HuH-7 (cell line): Measurements from ENCODE around the gene PROM2.
A peak's percentile ranks its signal among the peaks of the same experiment; 100 is the strongest.

Experiments
- DNase-seq: peaks from one replicate; pipeline ENCODE4 v3.0.0; 2011; ENCODE audit warnings: low spot score

PROM2 gene

DNA sequence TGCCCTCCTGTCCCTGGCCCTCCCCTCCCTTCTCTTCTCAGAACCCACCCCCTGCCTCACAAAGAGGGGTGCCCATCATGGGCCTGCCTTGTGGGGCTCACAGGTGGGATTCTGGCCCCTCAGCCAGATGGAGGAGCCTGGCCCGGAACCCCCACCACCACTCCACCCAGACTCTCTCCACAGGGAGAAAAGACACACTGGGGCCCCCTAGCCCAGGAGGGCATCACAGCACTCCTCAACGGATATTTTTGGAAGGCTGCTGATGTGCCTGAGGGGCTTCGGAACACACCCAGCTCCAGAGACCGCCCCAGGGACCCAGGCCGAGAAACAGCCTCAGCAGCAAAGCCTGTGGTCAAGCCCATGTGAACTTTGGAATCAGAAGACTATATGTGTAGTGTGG is 32.8 kb downstream of the PROM2 start:
- no peak for DNase-seq

DNA sequence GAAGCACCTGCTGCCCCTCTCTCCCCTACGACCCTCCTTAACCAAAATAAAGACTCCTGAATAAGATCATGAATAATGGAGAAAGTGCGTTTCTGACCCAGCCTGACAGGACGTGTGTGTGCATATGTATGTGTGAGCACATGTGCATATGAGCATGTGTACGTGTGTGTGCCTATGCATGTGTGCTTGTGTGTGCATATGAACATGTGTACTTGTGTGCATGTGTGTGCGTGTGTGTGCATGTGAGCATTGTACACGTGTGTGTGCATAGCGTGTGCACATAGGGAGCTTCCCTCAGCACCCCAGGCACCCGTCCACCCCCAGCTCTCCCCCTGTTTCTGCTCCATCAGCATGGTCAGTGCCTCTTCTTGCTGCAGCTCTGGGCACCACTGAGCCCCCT is 33.6 kb downstream of the PROM2 start:
- no peak for DNase-seq

DNA sequence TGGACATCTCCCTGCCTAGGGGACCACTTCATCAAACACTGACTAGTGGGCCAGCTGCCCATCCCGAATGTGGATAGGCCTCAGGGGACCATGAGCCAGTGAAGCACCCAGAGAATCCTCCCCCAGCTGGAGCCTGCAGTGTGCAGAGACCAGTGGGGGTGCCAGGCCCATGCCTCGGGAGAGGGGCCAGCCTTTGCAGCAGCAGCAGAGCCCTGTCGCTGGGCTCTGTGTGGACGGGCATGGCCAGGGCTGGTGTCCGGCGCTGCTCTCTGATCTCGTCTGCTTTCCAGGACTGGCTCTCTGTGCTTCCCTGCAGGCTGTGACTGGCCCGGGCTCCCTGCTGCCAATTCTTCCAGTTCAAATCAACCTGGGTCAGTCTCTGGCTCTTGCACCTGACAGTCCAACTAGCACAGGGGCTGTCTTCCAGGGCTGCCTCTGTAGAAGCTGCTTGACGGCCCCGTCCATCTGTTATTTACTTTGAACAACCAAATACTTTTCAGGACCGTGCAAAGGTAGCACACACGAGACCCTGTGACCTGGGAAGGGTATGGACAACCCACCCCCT is 34.3 kb downstream of the PROM2 start:
- no peak for DNase-seq

GRCh38 chr2:95309599-95309998 is 35.4 kb downstream of the PROM2 start:
- no peak for DNase-seq

DNA sequence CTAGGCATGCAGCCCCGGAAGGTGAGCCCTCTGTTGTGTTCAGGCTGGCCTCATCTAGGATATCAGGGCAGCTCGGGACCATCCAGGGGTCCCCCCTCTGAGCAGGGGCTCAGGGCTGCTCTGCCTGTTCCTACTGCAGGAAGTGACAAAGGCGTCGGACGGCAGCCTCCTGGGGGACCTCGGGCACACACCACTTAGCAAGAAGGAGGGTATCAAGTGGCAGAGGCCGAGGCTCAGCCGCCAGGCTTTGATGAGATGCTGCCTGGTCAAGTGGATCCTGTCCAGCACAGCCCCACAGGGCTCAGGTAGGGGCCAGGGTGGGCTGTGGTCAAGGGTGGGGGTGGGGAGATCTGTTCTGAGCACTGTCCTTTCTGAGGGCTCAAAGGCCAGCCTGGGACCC is 36.0 kb downstream of the PROM2 start:
- no peak for DNase-seq

GRCh38 chr2:95310651-95311050 is 36.4 kb downstream of the PROM2 start:
- no peak for DNase-seq

DNA sequence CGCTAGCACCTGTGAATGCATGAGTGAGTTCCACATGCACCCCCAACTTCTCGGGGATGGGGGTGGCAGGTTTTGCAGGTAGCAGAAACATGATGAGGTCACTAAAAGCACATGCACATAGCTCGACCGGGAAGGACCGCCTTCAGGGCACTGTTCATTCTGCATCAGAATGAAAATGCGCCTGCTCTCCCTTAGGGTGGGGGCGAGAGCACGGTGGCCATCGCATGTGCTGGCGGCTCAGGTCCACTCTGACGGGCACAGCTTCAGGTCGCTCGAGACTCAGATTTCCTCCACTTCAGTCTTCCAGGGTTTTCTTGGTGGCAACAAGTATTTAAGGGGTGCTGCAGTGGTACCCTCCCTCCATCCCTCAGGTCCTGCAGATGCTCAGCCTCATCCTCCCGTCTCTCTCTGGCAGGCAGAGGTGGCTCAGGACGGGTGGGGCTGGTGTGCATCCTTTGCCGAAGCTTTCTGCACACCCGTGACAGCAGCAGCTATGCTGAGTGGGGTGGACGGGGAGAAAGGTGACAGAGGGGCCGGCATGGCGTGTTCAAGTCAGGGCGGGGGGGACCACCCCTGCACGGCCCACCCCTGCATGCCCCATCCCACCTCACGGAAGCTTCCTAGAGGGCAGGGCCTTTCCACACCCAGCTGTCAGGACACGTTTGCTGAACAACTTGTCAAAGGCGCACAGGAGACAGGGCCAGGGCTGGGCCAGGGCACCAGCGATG is 37.7 kb downstream of the PROM2 start:
- DNase-seq: no peak

- no peak for DNase-seq
Observed at GRCh38 chr2:95312543-95313201, 38.4 kb downstream of the PROM2 start.

DNA sequence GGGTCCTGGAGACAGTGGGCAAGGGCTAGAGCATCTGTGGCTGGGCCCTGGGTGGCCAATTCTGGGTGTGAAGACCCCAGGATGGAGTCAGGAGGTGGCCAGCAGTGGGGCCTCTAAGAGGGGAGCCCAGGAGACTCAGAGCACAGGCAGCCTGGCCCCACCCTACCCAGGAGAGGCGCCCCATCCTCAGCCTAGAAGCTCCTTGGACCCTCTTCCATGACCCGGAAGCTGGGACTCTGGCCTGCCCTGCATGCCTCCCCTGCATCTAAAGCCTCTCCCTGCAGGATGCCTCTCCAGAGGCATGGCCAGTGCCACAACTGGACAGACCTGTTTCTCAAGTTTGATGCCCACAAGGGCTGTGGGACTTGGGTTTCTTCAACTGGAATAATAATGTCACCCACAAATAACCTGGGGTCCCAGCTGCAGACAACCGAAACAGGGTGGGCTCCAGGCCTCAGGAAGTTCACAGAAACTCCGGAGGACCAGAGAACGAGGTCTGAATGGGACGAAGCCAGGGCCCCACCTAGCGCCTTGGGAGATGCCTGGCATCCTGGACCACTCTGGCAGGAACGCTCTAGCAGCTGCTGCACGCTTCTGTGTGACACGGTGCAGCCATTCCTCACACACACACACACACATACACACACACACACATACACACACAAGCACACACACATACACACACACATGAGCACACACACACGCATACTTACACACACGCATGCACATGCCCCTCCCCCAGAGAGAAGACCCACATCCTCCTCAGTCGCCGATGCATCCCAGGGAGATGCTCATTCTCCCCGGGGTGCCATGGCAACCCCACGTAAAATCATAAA is 39.3 kb downstream of the PROM2 start:
- DNase-seq: no peak

DNA sequence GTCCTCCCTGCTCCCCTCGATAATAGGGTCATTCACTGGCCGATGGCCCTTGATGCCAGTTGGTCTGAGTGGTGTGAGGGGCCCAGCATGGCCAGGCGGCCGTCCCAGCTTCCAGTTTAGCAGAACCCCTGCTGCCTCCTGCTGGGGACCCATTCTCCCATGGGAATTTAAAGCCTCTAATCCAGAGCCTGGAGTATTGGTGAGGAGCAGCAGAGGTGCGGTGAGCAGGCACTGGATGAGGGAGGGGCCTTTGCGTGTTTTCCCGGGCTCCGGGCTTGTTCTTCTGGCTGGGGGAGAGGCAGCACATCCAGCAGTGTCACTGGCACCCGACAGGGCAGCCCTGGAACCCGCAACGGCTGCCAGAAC is 40.3 kb downstream of the PROM2 start:
- no peak for DNase-seq

DNA sequence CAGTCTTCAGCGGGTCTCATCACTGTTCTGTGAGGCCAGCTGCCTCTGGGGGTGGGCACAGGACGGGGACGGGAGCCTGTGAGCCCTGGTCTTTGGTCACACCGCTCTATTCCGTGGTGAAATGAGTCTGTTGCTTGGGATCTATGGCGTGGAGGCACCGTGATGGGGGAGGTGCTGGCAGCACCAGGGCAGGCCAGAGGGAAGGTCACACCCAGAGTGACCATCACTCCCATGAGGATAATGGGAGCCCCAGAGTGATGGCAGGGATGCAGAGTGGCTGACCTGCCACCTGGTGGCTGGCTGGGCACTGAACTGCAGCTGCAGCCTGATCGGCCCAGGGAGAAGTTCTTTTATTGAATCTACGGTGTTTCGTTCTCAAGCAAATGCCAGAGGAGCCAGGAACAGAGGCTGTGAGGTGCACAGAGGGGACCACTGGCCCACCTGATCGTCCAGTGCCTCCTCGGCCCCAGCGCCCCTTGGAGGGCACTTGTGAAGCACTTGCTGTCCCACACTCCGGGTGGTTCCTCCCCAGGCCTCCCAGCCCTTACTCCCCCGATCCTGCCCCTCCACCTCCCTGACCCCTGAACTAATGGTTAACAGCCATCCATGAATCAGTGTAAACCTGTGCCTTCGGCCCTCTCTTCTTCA is 40.8 kb downstream of the PROM2 start:
- peak; percentile 86 for DNase-seq

DNA sequence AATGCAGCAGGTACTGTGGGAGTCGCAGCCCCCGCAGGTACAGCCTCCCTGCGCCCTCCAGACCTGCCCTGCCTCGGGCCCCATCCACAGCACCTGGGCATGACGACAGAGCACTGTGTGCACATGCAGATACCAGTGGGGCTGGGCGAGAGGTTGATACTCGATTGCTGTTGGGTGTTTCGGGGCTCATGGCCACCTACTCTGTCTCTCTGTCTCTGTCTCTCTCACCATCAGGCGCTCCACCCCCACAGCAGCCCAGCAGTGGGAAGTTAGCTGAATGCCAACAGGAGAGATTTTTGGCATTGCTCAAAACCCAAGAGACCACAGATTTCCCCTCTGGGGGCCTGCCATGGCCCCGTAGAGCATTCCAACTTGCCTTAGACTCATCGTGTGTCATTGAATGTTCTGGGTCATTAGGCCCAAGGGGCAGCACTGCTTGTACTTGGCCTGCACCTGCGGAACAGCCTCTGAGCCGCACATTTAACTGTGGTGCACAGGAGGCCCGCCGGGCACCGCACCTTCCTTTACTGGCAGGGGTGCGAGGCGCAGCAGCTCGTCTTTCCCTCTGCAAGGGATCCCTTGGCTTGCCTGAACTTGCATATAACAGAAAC is 41.7 kb downstream of the PROM2 start:
- no peak for DNase-seq

DNA sequence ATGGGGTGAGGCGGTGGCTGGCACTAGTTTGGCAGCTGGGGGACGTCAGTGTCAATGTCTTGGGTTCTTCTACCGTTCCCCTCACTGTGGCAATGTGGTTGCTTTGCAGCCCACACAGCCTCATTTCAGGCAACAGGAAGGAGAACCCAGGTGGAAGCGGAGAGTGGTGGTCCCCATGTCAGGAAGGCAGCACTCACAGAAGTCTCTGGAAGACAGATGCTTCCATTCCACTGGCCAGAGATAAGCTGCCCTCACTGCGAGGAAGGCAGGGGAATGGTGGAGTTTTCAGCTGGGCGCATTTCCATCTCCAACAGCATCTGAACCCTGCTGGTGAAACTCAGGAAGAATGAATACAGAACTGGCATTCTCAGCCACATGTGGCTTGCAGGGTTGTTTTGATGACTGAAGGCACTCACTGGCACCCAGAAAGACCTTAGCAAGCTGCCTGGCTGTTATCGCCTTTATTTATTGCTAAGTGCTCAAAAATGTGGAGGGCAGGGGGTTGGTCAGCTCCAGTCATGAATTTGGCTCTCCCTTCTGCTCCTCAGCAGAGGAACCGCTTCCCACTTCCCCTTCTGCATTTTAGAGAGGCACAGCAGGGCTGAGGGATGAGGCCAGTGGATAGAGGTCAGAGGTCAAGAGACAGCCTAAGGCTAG is 42.3 kb downstream of the PROM2 start:
- no peak for DNase-seq

GRCh38 chr2:95317123-95317500 is 42.9 kb downstream of the PROM2 start:
- no peak for DNase-seq

DNA sequence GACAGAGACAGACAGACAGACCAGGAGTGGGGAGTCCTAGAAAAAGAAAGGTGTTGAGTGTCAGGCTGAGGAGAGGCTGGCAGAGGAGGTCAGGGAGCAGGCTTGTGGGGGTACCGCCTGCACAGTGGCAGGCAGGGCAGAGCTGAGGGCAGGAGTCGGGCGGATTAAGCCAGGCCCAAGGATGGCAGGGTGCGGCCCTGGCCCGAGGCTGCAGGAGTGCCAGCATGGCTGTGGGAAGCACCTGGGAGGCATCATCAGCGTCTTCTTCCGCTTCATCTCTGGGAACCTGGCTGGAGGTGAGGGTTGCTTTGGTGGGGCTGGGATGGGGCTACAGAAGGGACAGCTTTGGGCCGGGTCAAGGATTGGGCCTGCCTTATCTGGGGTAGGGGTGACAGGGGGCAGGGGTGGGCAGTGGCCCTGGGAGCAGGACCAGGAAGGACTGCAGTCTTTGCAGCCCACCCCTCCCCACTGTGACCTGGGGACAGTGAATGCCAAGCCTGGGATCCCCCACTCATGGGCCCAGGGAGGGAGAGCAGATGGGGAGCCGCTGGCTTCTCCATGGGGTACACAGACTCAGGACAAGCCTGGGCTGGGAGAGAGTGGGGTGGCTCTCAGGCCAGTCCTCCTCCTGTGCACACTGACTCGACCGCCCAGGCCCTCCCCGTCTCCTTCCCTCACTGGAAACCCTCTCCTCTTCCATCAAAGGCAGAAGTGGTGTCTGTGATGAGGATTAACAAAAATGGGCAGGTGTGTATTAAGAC is 43.6 kb downstream of the PROM2 start:
- DNase-seq: no peak

GRCh38 chr2:95318431-95319220 is 44.4 kb downstream of the PROM2 start:
- DNase-seq: no peak

DNA sequence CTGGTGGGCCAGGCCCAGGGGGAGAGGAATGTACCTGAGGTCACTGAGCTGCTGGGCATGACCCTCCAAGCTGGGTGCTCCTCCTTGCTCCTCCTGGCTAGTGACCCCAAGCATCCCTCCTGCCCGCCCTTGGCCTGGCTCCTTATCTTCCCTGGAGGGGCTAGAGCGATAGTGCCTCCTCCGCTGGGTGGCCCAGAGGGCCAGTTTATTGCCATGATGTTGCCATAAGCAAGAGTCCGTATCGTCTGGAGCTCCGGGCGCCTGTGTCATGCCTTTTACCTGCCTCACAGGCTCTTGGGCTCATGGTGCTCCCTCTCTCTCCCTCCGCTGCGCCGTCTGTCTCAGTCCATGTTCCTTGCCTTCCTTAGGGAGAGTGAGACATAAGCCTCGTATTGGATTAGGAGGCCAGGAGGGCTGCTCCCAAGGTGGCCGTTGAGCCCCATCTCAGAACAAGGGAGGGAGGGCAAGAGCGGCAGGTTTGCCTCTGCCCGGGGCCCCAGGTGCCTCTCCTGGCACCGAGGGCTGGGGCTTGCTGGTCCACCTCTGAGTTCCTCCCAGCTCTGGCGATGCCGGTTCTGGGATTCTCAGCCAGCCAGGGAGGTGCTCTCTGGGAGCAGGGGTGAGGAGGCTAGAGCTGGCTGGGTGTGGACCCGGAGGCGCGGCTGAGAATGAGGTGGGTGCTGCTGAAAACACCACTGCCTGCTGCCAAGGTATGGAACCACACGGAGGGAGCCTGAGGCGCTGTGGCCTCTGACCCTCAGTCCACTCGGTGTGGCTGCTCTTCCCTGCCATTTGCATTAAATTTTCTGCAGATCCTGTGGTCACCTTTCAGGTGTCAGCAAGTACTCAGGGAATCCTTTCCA is 45.5 kb downstream of the PROM2 start:
- DNase-seq: no peak

- DNase-seq: no peak
Observed at GRCh38 chr2:95320344-95320712, 46.1 kb downstream of the PROM2 start.
